Body of pancreas (tissue), 4 donors: ENCODE data around the gene SGO2.
A peak's percentile ranks its signal among the peaks of the same experiment; 100 is the strongest.

ENCODE experiments used
- POLR2A ChIP-seq, 3 donors: fragments of 450-650 bp; IDR thresholded peaks; one replicate each; pipeline ENCODE4 v1.6.1; 2016; ENCODE audit warnings: antibody characterized with exemption in 3 of 3, mild to moderate bottlenecking in 2 of 3
- TF ChIP-seq, protein P1 (sequence below), 7 experiments: fragments of 450-650 bp in 4 of 7; fragments of 200-600 bp in 3 of 7; sonication (generic) in 3 of 7; IDR thresholded peaks; one replicate each; pipeline ENCODE4 v1.5.1; 2016 to 2019; ENCODE audit warnings: antibody characterized with exemption in 7 of 7

DNA sequence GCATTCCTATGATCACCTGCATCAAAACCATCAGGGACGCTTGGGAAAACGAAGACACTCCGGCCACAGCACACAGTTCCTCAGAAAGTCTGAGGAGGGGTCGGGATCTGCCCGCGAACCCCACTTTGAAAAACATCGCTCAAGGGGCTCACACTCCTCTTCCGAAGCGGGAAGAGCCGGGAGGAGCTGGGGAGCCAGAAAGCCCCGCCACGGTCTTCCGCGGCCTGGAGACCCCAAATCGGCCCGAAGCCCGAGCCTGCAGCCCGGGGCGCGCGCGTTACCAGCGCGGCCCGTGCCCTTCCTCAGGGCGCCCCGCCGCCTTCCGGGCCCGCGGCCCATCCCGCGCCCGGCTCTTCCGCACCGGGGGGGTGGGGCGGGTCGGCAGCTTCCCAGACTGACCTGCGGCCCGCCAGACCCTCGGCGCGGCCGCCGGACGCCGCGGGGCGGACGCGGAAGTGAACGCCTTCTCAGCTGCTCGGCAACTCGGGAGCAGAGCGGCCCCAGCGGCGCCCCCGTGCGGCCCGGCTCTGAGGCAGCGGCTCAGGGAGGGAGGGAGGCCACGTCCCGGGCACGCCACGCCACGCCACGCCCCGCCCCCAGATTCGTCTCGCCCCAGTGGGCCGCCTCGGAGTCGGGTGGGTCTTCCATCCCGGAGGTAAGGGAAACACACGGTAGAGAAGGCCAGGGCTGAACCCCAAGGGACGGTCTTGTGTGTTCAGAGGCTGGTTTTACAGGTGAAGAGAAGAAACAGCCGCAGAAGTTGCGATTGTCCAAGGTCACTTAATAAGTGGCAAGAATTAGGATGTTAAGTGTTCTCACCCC is 16.2 kb upstream of the SGO2 start, which contains the start of gene KCTD18:
- TF ChIP-seq, protein P1, sequence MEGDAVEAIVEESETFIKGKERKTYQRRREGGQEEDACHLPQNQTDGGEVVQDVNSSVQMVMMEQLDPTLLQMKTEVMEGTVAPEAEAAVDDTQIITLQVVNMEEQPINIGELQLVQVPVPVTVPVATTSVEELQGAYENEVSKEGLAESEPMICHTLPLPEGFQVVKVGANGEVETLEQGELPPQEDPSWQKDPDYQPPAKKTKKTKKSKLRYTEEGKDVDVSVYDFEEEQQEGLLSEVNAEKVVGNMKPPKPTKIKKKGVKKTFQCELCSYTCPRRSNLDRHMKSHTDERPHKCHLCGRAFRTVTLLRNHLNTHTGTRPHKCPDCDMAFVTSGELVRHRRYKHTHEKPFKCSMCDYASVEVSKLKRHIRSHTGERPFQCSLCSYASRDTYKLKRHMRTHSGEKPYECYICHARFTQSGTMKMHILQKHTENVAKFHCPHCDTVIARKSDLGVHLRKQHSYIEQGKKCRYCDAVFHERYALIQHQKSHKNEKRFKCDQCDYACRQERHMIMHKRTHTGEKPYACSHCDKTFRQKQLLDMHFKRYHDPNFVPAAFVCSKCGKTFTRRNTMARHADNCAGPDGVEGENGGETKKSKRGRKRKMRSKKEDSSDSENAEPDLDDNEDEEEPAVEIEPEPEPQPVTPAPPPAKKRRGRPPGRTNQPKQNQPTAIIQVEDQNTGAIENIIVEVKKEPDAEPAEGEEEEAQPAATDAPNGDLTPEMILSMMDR (IDR thresholded peaks at IDR 0.05), result peak; percentile 70 to 96 (median 83)
- peak; percentile 59 to 84 (median 71) for TF ChIP-seq POLR2A (IDR thresholded peaks at IDR 0.05)
